Spleen (tissue), 11 donors: ENCODE results near the gene PRICKLE1. TPM values are rescaled to one million over a fixed set of nuclear protein-coding genes. Genes with fewer than 3 reads are reported as not detected.

ENCODE experiments used
- DNase-seq: peaks from one replicate; pipeline ENCODE4 v3.0.0-alpha.2; 2020
- H3K27ac ChIP-seq, 8 donors: fragments of 200-600 bp; sonication (generic) in 7 of 8; 1 replicate in 4 of 8; 2 replicates in 4 of 8; pipeline versions ENCODE4 v1.5.0 to v1.8.0; 2016 to 2021; ENCODE audit warnings: inconsistent platforms in 4 of 8, mild to moderate bottlenecking in 4 of 8, moderate library complexity in 1 of 8
- H3K27me3 ChIP-seq, 7 donors: fragments of 200-600 bp; sonication (generic) in 6 of 7; replicated peaks in 1 of 7; 1 replicate in 4 of 7; 2 replicates in 3 of 7; pipeline versions ENCODE4 v1.5.0 to v1.8.0; 2016 to 2021; ENCODE audit warnings: inconsistent platforms in 3 of 7, mild to moderate bottlenecking in 1 of 7
- H3K36me3 ChIP-seq, 6 donors: fragments of 200-600 bp; sonication (generic) in 5 of 6; 1 replicate in 4 of 6; 2 replicates in 2 of 6; pipeline versions ENCODE4 v1.5.0 to v1.8.0; 2016 to 2021; ENCODE audit warnings: inconsistent platforms in 2 of 6
- H3K4me1 ChIP-seq, 6 donors: fragments of 200-600 bp; sonication (generic) in 5 of 6; 1 replicate in 3 of 6; 2 replicates in 3 of 6; pipeline versions ENCODE4 v1.5.0 to v1.8.0; 2016 to 2021; ENCODE audit warnings: inconsistent platforms in 3 of 6
- H3K4me3 ChIP-seq, 8 donors: fragments of 200-600 bp; sonication (generic) in 7 of 8; 1 replicate in 4 of 8; 2 replicates in 4 of 8; pipeline versions ENCODE4 v1.5.0 to v1.8.0; 2016 to 2021; ENCODE audit warnings: inconsistent platforms in 4 of 8, mild to moderate bottlenecking in 4 of 8, moderate library complexity in 2 of 8
- H3K9me3 ChIP-seq, 8 donors: fragments of 200-600 bp; sonication (generic) in 7 of 8; 1 replicate in 4 of 8; 2 replicates in 4 of 8; pipeline versions ENCODE4 v1.5.0 to v1.8.0; 2016 to 2021; ENCODE audit warnings: inconsistent platforms in 4 of 8
- POLR2A ChIP-seq, 3 donors: fragments of 450-650 bp; IDR thresholded peaks; one replicate each; pipeline ENCODE4 v1.5.1; 2017; ENCODE audit warnings: antibody characterized with exemption in 3 of 3, mild to moderate bottlenecking in 1 of 3
- POLR2AphosphoS5 ChIP-seq, 3 donors: sonication (generic); formaldehyde crosslinking; IDR thresholded peaks; one replicate each; pipeline ENCODE4 v1.5.1; 2017; ENCODE audit warnings: antibody characterized with exemption in 3 of 3
- WGBS, 5 donors: extraction: QIAGEN DNeasy Blood & Tissue Kit in 3 of 5; methylation state at CpG; one replicate each; pipeline versions ENCODE4 v1.1.5 to v1.1.7; 2013 to 2018; 5-methylcytosine and 5-hydroxymethylcytosine counted together
- intact Hi-C: fragments of 100-400 bp; cut with DNase I; formaldehyde crosslinking; loops from one replicate; pipeline ENCODE4 v1.15.0; 2023; ENCODE audit warnings: low total_unique reads
- polyA plus RNA-seq, 3 donors: library from polyadenylated mRNA; stranded (reverse); fragments of 200-250 nt; gene quantifications; one replicate each; pipeline ENCODE4 v1.2.1, GENCODE V29; 2013
- total RNA-seq, 7 donors: library from RNA; depleted of rRNA in 3 of 7; stranded (reverse); fragments of >200 nt in 3 of 7; fragmentation: NEBNext Ultra II Directional in 4 of 7; extraction: Animal tissue kit (Norgen Biotek cat#: 25700) in 4 of 7; gene quantifications; one replicate each; pipeline versions ENCODE4 v1.1.0 to v1.2.1, GENCODE V29; 2016 to 2021
- TF ChIP-seq, protein P1 (sequence below), 11 experiments: fragments of 200-600 bp in 7 of 11; fragments of 450-650 bp in 4 of 11; sonication (generic) in 4 of 11; IDR thresholded peaks in 8 of 11; conservative IDR thresholded peaks in 3 of 11; 1 replicate in 7 of 11; 2 replicates in 4 of 11; pipeline versions ENCODE4 v1.4.0 to v1.8.0; 2016 to 2021; ENCODE audit warnings: antibody characterized with exemption in 11 of 11, inconsistent platforms in 4 of 11, mild to moderate bottlenecking in 1 of 11
- donor health status: healthy with polysubstance abuse.
- donor health status: DM: no; HTN: no; CAD: no; lungs with moderate emphysema.
- donor health status: DM: no; HTN: no; CAD: no.
- donor health status: Bipolar disorder and iron deficiency.
- donor health status: healthy.
- donor health status: DM: no; HTN: no; CAD: no.
- donor health status: DM: yes; HTN: yes; CAD: no.

Gene PRICKLE1
- total and polyA plus RNA-seq, 10 donors: 5.1 to 73.0 (median 29.3) TPM

DNA sequence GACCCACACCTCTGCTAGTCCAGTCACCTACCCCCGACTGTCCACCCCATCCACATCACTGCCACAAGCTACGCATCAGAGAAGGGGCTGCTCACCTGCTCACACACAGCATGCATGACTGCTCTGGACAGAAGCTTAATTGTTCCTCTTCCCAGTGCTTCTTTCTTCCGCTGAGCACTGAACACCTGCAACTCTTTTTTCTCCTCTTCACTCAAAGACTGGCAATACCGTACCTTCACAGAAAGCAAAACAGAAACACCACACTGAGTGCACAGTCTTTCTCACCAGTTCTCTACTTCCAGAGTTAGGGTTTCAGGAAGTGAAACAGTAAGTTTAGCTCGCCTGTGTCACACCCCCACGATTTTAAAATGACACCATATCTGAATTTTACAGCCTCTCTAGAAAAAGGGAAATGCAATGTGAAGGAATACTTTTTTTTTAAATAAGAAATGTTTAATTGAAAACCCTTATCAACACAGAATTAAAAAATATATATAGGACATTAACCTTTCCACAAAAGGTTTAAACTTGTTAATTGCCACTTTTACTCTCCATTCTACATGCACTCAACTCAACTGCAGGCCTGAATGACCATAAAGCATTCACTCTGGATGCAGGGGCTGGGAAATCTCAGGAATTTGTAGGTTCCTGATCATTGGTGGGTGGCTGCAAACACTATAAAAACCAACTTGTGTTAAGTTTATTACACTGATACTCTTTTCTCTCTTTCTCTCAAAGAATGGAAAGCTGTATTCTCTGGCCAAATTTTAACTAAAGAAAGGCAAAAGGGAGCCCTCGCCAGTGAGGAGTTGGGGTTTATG lies 120.0 kb downstream of the PRICKLE1 start:
- no peaks in the 10 kb centered on the region for H3K9me3 ChIP-seq
- H3K4me1 ChIP-seq: peaks cover 12 to 83% (median 69%) of the 10 kb centered on the region in 6 donors
- H3K27me3 ChIP-seq: no peaks in the 10 kb centered on the region
- H3K27ac ChIP-seq: peak overlapping the region; percentile 55 to 86 (median 71)
- TF ChIP-seq POLR2AphosphoS5 (IDR thresholded peaks at IDR 0.05) (peak in 1 of 3 donors; percentile 28), POLR2A (IDR thresholded peaks at IDR 0.05) (no peak)
- TF ChIP-seq, protein P1, sequence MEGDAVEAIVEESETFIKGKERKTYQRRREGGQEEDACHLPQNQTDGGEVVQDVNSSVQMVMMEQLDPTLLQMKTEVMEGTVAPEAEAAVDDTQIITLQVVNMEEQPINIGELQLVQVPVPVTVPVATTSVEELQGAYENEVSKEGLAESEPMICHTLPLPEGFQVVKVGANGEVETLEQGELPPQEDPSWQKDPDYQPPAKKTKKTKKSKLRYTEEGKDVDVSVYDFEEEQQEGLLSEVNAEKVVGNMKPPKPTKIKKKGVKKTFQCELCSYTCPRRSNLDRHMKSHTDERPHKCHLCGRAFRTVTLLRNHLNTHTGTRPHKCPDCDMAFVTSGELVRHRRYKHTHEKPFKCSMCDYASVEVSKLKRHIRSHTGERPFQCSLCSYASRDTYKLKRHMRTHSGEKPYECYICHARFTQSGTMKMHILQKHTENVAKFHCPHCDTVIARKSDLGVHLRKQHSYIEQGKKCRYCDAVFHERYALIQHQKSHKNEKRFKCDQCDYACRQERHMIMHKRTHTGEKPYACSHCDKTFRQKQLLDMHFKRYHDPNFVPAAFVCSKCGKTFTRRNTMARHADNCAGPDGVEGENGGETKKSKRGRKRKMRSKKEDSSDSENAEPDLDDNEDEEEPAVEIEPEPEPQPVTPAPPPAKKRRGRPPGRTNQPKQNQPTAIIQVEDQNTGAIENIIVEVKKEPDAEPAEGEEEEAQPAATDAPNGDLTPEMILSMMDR (IDR thresholded peaks at IDR 0.05 in 8 of 11, conservative IDR thresholded peaks at IDR 0.05 in 3 of 11): no peak
- peak overlapping the region in 6 of 8 donors; percentile 10 to 58 (median 23) for H3K4me3 ChIP-seq
- 35 to 52% (median 40%) methylated on average over 7 of the region's 7 CpGs for WGBS, 5 donors
- peaks cover 0 to 76% (median 27%) of the 10 kb centered on the region in 6 donors for H3K36me3 ChIP-seq
- no peak for DNase-seq
- intact Hi-C loops: no loop called here

DNA sequence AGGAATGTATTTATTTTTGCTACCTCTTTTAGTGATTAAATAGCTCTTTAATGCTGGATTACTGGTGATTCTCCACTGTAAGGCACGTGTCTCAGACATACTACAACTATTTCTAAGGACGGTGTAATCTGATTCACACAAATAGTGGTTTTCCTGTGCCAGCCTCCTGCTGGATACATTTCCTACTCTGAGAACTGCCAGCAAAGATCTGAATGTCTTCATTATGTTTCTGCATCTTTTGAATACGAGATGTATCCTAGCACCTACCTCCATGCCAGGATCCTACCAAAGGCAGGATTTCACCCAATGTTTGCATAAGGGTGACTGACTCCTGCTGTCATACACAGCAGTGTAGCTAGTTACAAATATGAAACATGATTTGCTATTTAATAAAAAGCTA lies 120.6 kb downstream of the PRICKLE1 start:
- peak overlapping the region in 6 of 8 donors; percentile 10 to 58 (median 23) for H3K4me3 ChIP-seq
- no peaks in the 10 kb centered on the region for H3K27me3 ChIP-seq
- peak overlapping the region; percentile 55 to 86 (median 71) for H3K27ac ChIP-seq
- H3K4me1 ChIP-seq: peaks cover 12 to 76% (median 63%) of the 10 kb centered on the region in 6 donors
- H3K36me3 ChIP-seq: peaks cover 0 to 82% (median 33%) of the 10 kb centered on the region in 6 donors
- 5 to 30% (median 24%) methylated on average over 3 of the region's 3 CpGs for WGBS, 5 donors
- intact Hi-C loops: no loop called here
- no peaks in the 10 kb centered on the region for H3K9me3 ChIP-seq
- DNase-seq: no peak
- TF ChIP-seq POLR2AphosphoS5 (IDR thresholded peaks at IDR 0.05) (no peak), POLR2A (IDR thresholded peaks at IDR 0.05) (no peak)
- TF ChIP-seq, protein P1 (IDR thresholded peaks at IDR 0.05 in 8 of 11, conservative IDR thresholded peaks at IDR 0.05 in 3 of 11): no peak

DNA sequence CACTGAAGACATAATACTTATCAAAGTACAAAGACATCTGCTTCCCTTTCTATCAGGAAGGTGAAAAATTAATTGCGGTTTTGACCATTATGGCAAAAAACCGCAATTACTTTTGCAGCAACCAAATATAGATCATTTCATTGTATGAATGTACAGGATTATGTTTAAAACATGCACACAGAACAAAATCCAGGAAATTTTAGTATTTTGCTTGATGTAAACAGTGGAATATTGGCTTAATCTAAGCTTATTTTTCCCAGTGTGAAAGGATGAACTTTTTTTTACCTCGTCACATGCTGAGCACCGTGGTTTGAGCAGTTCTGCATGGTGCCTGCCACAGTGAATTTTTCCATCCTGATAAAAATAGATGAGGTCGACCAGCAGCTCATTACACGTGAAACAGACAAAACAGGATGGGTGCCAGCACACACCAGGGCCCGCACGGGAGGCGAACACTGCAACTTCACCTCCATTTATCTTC lies 121.2 kb downstream of the PRICKLE1 start:
- WGBS, 5 donors: 23 to 43% (median 26%) methylated on average over 9 of the region's 9 CpGs
- peak overlapping the region; percentile 55 to 86 (median 71) for H3K27ac ChIP-seq
- TF ChIP-seq, protein P1 (IDR thresholded peaks at IDR 0.05 in 8 of 11, conservative IDR thresholded peaks at IDR 0.05 in 3 of 11): no peak
- TF ChIP-seq POLR2A (IDR thresholded peaks at IDR 0.05) (no peak), POLR2AphosphoS5 (IDR thresholded peaks at IDR 0.05) (peak in 1 of 3 donors; percentile 52)
- intact Hi-C loops: no loop called here
- H3K36me3 ChIP-seq: peaks cover 0 to 88% (median 38%) of the 10 kb centered on the region in 6 donors
- DNase-seq: no peak
- H3K4me3 ChIP-seq: peak overlapping the region in 3 of 8 donors; percentile 15 to 58 (median 29)
- H3K9me3 ChIP-seq: no peaks in the 10 kb centered on the region
- H3K27me3 ChIP-seq: no peaks in the 10 kb centered on the region
- peaks cover 12 to 76% (median 59%) of the 10 kb centered on the region in 6 donors for H3K4me1 ChIP-seq

DNA sequence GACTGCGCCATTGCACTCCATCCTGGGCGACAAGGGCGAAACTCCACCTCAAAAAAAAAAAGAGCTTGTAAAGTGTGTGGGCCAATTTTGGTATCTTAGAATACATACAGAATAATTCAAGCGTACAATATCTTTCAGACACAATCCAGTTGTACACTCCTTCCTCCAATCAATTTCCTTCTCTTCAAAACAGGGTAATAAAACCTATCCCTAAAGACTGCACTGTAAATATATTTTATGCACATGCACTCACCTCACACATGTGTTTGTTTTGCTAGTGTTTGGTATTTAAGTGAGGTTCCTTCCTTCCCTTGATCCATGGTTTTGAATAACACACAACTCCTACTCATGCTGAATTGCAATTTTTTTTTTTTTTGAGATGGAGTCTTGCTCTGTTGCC lies 125.9 kb downstream of the PRICKLE1 start:
- no peak for DNase-seq
- 95 to 99% (median 98%) methylated on average over 4 of the region's 4 CpGs for WGBS, 5 donors
- intact Hi-C loops: no loop called here
- TF ChIP-seq POLR2AphosphoS5 (IDR thresholded peaks at IDR 0.05): no peak
- no peak for TF ChIP-seq POLR2A (IDR thresholded peaks at IDR 0.05)
- TF ChIP-seq, protein P1 (IDR thresholded peaks at IDR 0.05 in 8 of 11, conservative IDR thresholded peaks at IDR 0.05 in 3 of 11): no peak
- H3K9me3 ChIP-seq: no peaks in the 10 kb centered on the region
- no peak overlapping the region for H3K27ac ChIP-seq
- H3K36me3 ChIP-seq: peaks cover 0 to 100% (median 59%) of the 10 kb centered on the region in 6 donors
- no peak overlapping the region for H3K4me3 ChIP-seq
- H3K27me3 ChIP-seq: no peaks in the 10 kb centered on the region
- peaks cover 3 to 39% (median 24%) of the 10 kb centered on the region in 6 donors for H3K4me1 ChIP-seq
